HG03097 (cell line): ENCODE data around the gene DDX27.

ENCODE experiments used
- ATAC-seq: cut with Tn5 transposase; IDR thresholded peaks from one replicate; pipeline ENCODE4 v1.9.1; 2021; ENCODE audit not compliant: unreplicated experiment, low FRiP score

DDX27 gene

DNA sequence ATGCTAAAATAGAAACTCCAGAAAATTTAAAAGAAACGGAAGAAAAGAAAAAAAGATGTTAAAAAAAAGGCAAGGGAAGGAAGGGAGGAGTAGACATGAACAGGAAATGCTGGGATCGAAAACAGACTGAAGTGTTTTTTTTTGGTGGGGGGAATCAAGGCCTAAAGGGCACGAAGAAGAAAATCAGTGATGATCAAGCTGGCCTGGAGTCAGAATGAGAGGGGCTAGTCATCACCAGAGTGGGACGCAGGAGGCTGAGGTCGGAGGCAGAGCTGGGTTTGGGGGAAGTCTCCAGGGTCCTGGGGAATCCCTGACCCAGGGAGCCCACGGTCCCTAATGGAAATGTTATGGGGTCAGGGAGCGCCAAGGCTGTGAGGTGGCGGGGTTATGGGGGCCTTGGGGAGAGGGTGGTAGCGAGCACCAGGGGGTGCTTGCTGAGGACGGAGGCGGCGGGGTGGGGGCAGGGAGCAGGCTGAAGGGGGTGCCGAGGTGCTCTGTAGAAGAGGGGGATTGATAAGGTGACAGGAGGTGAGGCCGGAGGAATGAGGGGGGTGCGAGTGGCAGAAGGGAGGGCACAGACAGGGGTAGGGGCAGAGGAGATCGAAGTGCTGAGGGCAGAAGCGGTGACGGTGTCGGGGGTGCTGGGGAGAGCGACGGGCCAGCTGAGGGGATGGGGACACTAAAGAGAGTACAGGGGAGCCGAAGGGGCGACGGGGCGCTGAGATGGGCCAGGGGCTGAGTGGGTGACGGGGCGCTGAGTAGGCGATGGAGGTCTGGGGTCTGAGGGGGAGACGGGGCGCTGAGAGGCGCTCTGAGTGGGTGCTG is 58.0 kb downstream of the DDX27 start:
- no peak for ATAC-seq

DNA sequence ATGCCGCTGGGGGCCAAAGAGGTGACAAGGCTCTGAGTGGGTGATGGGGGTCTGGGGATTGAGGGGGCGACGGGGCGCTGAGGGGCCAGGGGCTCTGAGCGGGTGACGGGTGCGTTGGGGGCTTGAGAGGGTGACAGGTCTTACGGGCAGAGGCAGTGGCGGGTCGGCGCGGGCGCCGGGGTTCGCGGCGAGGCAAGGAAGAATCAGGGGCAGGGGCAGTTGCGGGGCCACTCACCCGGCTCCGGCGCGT is 58.5 kb downstream of the DDX27 start:
- no peak for ATAC-seq

DNA sequence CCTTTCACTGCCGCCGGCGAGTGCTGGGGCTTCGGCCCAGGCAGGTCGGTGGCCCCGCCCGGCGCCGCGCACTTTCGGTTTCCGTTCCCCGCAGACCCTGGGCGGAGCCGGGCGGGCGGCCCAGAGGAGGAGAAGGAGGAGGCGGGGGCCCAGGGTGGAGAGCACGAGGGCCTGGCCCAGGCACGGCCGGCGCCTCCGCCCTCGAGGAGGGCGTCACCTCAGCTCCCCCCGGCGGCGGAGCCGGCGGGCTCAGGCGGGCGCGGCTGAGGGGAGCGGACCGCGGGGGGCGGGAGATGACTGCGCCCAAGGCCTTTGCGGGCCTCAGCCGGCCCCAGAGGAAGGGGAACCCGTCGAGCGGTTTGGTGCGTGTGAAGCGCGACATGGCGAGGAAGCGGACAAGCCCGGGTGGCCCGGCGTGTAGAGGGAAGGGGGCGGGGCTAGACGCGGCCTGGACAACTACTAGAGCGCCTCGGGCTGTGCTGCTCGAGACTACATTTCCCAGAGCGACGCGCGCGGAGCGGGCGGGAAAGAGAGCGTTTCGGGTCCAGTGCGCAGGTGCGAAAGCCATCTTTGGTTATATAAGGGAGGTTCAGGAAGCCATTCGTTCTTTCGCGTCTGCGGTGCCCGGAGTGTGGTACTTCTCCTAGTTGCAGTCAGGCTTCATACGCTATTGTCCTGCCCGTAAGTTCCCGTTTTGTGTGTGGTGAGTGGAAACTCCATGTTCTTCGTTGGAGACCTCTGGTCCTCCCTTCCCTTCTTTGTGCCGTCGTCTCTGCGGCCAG is 59.0 kb downstream of the DDX27 start, which contains the start of gene ZNFX1:
ZNFX1 (minus strand) TSS at position 22 of the 782 bp plus-strand sequence. CDS start 2,218 bp downstream, outside the sequence.
- ATAC-seq, result peak; percentile 80

DNA sequence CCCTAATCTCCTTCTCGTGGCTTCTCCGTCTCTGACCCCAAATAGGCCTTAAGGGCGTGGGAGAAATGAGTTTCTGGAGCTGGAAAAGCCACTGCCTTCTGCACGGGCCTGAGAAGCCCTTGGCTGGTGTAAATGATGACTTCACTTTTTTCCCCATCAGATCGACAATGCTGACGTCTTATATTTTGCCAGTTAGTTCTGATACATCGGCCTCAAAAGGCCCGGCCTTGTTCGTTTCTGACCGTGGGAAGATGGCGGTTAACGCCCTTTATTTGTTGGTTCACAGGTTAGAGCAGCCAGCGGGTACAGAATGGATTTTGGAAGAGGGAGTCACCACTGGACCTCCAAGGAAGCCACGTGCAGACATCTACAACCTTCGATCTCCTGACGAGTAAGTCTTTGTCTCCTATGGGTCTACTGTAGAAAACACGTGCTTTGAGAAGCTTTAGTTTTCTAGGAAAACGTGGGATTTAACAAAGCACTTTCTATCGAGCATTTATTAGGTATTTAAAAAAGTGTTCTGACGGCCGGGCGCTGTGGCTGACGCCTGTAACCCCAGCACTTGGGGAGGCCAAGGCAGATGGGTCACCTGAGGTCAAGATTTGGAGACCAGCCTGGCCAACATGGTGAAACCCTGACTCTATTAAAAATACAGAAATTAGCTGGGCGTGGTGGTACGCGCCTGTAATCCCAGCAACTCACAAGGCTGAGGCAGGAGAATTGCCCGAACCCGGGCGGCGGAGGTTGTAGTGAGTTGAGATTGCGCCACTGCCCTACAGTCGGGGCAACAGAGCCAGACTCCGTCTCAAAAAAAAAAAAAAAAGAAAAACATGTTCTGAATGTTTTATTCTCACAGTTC is 59.8 kb downstream of the DDX27 start:
- no peak for ATAC-seq

DNA sequence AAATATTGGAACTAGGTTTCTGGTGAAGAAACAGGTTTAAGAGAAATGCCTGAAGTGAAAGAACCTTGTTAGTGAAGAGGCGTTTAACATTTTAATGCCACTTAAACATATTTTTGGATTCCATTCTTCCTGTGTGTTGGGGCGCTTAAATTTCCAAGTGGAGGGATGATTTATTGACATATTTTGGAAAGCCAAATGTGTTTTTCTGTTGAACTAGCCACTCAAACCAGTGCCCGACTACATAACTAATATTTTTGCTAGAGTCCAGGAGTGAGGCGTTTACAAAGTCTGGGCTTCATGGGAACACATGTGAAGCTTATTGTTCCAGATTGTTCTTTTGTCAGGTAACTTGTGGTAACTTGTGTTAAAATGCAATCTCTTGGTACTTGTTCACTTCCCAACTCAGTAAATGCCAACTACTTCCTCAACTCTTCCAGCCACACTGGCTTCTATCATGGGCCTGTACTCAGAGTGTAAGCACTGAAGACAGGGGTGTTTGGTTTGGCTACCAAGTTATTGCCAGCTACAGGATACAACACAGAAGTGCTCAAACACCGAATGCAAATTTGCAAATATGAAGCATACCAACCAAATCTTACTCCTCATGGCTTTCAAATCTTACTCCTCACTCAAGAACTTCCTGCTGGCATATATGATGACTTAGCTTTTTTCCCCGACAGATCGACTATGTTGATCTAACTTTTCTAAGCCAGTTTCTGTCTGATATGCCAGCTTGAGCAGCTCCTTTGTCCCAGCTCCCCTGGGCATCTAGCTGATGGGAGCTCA is 60.7 kb downstream of the DDX27 start:
- no peak for ATAC-seq

DNA sequence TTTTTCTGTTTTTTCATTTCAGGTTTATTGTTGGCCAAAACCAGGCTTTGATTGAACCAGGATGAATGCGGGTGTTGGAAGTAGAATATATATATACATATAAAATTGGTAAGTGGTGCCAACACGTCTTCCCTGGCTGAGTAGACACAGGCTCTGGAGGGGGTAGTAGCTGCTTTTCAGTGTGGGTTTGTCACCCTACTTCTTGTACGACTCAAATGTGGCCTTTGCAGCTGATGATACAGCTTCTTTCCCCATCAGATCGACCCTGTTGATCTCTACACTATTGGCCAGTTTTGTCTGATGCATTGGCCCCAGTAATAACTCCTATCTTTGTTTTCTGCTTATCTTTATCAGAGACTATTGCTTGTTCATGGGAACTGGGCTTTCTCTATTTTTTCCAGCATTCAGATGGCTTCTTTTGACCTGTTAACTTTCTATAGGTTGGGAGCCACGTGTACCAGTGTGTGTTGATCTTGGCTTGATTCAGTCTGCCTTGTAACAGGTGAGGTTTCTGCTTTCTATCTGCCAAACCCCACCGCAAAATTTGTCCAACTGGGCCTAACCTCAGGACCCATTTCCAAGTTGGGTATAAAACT is 61.3 kb downstream of the DDX27 start:
- no peak for ATAC-seq

DNA sequence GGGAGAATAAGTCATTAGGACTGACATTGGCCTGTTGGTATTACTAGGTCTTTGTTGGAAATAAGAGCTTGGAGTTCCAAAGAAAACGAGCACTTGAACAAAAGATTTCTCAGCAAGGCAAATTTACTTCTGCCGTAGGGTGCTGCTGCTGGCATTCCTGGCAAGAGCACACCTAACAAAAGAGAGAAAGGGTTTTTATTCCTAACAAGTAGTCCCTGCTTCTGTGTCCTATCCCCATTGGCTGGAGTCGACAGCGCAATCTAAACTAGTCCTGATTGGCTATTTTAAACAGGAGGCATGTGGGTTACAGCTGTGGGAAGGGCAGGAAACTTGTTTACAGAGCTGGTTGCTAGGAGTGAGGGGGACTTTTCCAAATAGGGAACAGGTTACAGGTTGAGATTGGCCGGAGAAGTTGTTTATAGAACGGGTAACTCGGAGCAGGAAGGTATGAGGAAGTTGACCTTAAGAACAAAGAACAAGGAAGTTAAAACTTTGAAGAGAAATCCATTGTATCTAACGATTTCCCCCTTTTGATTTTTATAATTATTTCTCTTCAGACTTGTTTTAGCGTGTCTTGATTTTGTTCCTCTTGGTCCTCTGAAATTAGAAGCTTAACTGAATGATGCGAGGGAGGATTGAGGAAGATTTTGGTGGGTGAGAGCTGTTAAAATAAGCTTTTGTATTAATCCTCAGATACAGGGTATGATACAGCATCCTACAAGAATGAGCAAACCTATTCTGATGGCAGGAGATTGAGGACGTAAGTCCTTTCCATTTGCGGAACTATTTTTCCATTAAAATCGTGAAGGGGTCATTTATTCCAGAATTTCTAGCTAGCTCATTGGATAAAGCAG is 62.1 kb downstream of the DDX27 start:
- no peak for ATAC-seq

DNA sequence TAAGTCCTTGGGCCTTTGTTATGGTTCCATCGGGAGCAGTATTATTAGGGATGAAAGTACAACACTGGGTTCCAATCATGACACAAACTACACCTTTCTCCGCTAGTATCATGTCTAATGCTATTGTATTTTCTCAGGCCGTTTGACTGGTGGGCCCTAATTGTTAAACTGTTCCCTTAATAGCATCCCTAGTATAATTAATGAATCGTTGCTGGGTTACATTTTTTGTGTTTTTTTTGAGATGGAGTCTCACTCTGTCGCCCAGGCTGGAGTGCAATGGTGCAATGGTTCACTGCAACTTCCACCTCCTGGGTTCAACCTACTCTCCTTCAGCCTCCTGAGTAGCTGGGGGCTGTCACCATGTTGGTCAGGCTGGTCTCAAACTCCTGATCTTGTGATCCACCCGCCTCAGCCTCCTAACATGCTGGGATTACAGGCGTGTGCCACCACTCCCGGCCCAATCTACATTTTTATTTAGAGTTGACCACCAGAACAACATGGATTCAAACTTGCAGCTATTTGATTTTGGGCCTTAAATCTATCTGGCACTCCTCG is 62.8 kb downstream of the DDX27 start:
- no peak for ATAC-seq

DNA sequence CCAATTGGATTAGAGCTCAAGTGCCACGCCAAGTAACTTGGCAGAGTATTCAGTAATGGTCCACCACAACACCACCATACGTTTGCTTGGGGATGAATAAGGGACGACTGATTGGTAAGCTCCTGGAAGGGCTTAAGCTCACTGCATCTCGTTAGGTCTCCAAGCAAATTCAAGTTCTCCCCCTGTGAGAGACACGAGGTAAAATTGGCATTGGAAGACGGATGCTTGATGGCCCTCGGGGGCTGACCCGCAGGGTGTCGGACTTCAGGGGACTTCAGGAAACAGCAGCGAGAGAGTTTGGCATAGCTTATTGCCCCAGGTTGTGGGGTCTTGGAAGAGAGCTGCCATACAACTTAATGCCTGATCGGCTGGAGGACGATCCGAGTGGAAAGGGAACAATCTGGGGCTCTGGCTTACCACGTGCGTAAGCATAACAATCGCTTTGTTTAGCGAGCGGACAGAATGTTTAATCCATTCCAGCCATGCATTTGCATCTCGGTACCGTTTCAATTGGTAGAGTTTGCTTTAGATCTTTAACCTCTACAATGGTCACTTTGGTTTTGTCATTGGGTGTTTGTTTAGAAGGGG is 63.5 kb downstream of the DDX27 start:
- no peak for ATAC-seq

DNA sequence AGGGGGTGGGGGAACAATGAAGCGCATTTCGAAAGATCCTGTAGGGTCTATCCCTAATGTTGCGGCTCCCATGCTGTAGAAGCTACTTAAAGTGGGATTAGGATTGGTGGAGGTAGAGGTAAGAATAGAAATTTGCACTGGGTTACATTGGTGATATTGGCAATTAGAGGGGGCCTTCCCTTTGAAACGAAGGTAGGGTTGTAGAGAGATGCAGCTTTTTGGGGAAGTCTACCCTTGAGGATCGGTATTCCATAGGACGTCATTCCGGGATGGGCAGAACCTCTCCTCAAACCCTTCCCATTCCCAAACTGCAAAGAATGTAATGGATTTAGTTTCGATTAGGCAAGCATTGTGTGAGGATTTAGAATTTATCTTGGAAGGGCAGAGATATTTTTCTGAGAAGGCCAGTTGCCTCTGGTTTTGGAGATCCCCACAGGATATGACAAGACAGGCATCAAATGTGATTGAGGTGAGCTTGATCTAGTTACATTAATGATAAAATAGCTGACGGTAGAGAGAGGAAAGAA is 64.0 kb downstream of the DDX27 start:
- no peak for ATAC-seq

DNA sequence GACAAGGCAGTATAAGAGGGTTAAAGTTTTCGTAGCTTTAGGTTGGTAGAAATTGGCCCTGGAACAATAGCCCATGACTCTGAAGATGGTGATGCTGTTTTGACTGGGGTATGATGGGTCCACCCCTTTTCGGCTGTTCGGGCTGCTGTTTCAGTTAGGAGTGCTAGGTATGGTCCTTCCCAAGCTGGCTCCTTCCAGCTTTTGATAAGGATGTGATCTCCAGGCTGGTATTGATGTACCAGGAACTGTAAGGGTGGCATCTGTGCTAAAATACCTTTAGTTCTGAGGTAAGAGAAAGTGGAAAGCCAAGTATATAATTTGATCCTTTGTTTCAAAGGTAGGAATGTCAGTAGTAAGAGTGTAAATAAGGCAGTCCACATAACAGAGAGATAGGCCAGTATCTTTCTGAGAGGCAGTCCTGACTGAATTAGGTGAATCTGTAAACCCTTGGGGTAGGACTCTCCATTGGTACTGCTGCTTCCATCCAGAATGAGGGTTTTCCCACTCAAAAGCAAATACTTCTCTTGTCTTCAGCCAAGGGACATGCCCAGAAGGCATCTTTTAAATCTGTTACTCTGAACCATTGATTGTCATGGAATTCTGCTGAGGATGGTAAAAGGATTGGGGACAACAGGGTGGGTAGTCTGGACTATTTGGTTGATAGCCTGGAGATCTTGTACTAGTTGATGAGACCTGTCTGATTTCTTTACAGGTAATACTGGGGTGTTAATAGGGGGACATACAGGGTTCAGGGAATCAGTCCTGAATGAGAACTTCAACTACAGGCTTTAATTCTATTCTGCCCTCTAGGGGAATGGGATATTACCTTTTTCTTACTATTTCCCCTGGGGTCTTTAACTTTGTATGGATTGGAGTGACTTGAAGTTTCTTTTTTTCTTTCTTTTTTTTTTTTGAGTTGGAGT is 64.7 kb downstream of the DDX27 start:
- ATAC-seq, result no peak

DNA sequence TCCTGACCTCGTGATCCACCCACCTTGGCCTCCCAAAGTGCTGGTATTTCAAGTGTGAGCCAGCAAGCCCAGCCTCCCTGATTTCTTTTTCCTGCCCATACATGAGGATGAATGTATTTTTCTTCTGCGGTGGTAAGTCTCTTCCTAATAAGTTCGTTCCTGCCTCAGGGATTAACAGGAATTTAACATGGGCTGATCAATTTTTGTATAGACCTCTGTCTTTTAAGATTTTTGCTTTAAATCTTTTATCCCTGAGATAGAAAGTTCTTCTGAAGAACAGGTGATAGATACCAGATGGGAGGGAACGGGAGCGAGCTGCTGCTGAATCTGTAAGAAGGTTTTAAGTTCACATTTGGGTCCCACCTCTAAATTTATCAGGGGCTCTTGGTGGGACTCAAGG is 65.6 kb downstream of the DDX27 start:
- no peak for ATAC-seq

DNA sequence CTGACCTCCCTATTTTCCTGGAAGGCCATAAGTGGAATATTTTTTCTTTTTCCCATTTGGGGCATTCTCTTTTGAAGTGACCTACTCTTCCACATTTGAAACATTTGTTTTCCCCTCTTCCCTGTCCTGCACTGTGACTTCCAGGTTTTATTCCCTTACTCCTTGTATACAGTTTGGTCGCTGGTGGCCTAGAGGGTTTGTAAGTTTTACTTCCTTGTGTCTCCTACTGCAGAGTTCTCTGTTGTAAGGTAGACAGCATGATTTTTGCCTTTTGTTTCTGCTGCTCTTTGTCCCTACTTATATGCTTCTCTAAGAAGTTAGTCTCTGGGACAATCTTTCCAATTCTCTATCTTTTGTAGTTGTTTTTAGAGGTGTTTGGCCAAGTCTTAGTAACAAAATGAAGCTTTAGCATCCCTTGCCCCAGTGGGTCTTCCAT is 66.0 kb downstream of the DDX27 start:
- no peak for ATAC-seq

DNA sequence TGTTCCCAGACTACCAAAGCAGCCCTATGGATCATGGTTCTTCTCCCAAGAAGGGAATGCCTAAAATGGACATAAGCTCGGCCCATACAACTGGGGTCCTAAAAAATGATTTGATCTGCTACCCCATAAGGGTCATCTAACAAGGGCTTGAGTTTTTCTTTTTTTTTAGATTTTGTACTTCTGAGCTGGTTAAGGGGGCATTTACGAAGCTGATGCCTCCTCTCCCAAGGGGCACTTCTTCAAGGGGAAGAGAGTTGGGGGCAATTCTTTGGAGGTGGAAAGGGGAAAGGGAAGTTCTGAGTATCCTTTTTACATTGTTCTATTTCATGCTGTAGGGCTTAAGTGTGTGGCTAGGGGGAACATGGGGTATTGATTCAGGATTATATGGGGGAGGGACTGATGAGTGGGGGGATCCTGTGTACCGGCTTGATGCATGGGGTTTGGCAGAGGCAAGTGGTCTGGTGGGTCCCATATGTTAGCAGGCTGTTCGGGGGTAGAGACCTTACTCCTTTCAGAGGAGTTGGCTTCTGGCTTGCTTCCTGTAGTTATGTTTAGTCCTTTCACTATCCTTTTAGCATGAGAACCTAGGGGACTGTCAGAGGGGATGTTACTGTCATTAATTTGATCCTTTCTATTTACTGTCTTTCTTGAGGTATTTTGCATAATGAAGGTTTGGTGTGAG is 66.7 kb downstream of the DDX27 start:
- ATAC-seq, result no peak

DNA sequence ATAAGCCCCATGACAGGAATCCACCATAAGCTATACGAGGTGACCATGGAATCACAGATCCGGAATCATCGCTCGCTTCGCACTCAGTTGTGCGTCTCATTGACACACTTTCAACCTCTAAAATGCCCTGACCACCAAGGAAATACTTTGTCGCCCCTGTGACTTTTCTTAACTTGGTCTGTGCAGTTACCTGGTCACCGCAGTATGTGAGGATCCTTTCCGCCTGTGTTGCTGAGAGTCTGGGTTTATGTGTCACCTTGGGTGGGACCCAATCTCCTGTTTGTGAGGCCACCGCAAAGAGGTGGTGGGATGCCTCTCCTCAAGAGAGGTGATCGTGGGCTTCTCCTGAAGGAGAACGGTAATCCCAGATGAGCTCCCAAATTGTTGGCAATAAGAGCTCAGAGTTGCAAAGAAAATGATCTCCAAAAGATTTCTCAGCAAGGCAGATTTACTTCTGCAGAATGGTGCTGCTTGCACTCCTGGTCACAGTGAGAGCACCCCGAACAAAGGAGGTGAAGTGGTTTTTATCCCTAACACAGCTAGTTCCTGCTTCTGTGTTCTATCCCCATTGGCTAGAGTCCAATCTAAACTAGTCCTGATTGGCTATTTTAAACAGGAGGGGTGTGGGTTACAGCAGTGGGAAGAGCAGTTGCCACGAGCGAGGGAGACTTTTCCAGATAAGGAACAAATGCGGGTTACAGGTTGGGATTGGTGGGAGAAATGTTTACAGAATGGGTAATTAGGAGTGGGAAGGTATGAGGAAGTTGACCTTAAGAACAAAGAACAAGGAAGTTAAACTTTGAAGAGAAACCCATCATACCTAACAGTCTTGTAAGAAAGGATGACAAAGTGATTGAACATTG is 67.7 kb downstream of the DDX27 start:
- no peak for ATAC-seq
